Measurements from ENCODE around the gene PAX7.

PAX7 gene

GRCh38 chr1:18792747-18793146 lies 162.1 kb downstream of the PAX7 start:
- Histone ChIP-seq H3K36me3 (ENCODE audit: insufficient read depth, low read length) (no peaks in the 10 kb centered on the region), H3K4me2 (ENCODE audit: insufficient read depth, low read length) (no peak overlapping the region), H3K9me3 (ENCODE audit: insufficient read depth, low read length, severe bottlenecking) (no peaks in the 10 kb centered on the region), H3K27me3 (ENCODE audit: insufficient read depth, low read length, poor library complexity) (no peaks in the 10 kb centered on the region), H3K79me2 (ENCODE audit: insufficient read depth, low read length) (no peaks in the 10 kb centered on the region), H2AFZ (ENCODE audit: low read depth, low read length) (no peak overlapping the region), H4K20me1 (ENCODE audit: insufficient read depth, low read length) (no peaks in the 10 kb centered on the region), H3K9ac (ENCODE audit: low read depth, low read length) (no peak overlapping the region), H3K27ac (ENCODE audit: low read length) (no peak overlapping the region), H3K4me1 (ENCODE audit: insufficient read depth, low read length) (no peaks in the 10 kb centered on the region), H3K4me3 (ENCODE audit: low read depth in 1 of 2, low read length in 2 of 2) (no peak overlapping the region)
- ATAC-seq (ENCODE audit: insufficient read depth, low read depth) (no peak), DNase-seq (no peak)
- TF ChIP-seq CTCF (IDR thresholded peaks at IDR 0.05; ENCODE audit: borderline replicate concordance, extremely low read depth, low read length, poor library complexity, severe bottlenecking) (no peak), EZH2 (IDR thresholded peaks at IDR 0.05; ENCODE audit: borderline replicate concordance, low read depth, low read length, severe bottlenecking) (no peak)

- Histone ChIP-seq H3K4me3 (ENCODE audit: low read depth in 1 of 2, low read length in 2 of 2) (no peak overlapping the region), H3K4me1 (ENCODE audit: insufficient read depth, low read length) (no peaks in the 10 kb centered on the region), H3K9me3 (ENCODE audit: insufficient read depth, low read length, severe bottlenecking) (no peaks in the 10 kb centered on the region), H4K20me1 (ENCODE audit: insufficient read depth, low read length) (no peaks in the 10 kb centered on the region), H3K4me2 (ENCODE audit: insufficient read depth, low read length) (no peak overlapping the region), H3K79me2 (ENCODE audit: insufficient read depth, low read length) (no peaks in the 10 kb centered on the region), H3K36me3 (ENCODE audit: insufficient read depth, low read length) (no peaks in the 10 kb centered on the region), H3K27ac (ENCODE audit: low read length) (no peak overlapping the region), H2AFZ (ENCODE audit: low read depth, low read length) (no peak overlapping the region), H3K9ac (ENCODE audit: low read depth, low read length) (no peak overlapping the region), H3K27me3 (ENCODE audit: insufficient read depth, low read length, poor library complexity) (no peaks in the 10 kb centered on the region)
- TF ChIP-seq EZH2 (IDR thresholded peaks at IDR 0.05; ENCODE audit: borderline replicate concordance, low read depth, low read length, severe bottlenecking) (no peak), CTCF (IDR thresholded peaks at IDR 0.05; ENCODE audit: borderline replicate concordance, extremely low read depth, low read length, poor library complexity, severe bottlenecking) (no peak)
- DNase-seq = no peak
- ATAC-seq (ENCODE audit: insufficient read depth, low read depth) = no peak
Measured at GRCh38 chr1:18793164-18793563, 162.5 kb downstream of the PAX7 start.

- Histone ChIP-seq H3K9me3 (ENCODE audit: insufficient read depth, low read length, severe bottlenecking) (no peaks in the 10 kb centered on the region), H3K4me3 (ENCODE audit: low read depth in 1 of 2, low read length in 2 of 2) (no peak overlapping the region), H4K20me1 (ENCODE audit: insufficient read depth, low read length) (no peaks in the 10 kb centered on the region), H3K79me2 (ENCODE audit: insufficient read depth, low read length) (no peaks in the 10 kb centered on the region), H3K4me2 (ENCODE audit: insufficient read depth, low read length) (no peak overlapping the region), H3K36me3 (ENCODE audit: insufficient read depth, low read length) (no peaks in the 10 kb centered on the region), H3K27me3 (ENCODE audit: insufficient read depth, low read length, poor library complexity) (no peaks in the 10 kb centered on the region), H2AFZ (ENCODE audit: low read depth, low read length) (no peak overlapping the region), H3K9ac (ENCODE audit: low read depth, low read length) (no peak overlapping the region), H3K4me1 (ENCODE audit: insufficient read depth, low read length) (no peaks in the 10 kb centered on the region), H3K27ac (ENCODE audit: low read length) (no peak overlapping the region)
- ATAC-seq (ENCODE audit: insufficient read depth, low read depth) (no peak), DNase-seq (no peak)
- no peak for TF ChIP-seq CTCF (IDR thresholded peaks at IDR 0.05; ENCODE audit: borderline replicate concordance, extremely low read depth, low read length, poor library complexity, severe bottlenecking)
- TF ChIP-seq EZH2 (IDR thresholded peaks at IDR 0.05; ENCODE audit: borderline replicate concordance, low read depth, low read length, severe bottlenecking) = no peak
Measured at GRCh38 chr1:18794051-18794450, 163.4 kb downstream of the PAX7 start.

GRCh38 chr1:18794561-18794960 lies 163.9 kb downstream of the PAX7 start:
- TF ChIP-seq CTCF (IDR thresholded peaks at IDR 0.05; ENCODE audit: borderline replicate concordance, extremely low read depth, low read length, poor library complexity, severe bottlenecking) (peak; percentile 22), EZH2 (IDR thresholded peaks at IDR 0.05; ENCODE audit: borderline replicate concordance, low read depth, low read length, severe bottlenecking) (no peak)
- Histone ChIP-seq H2AFZ (ENCODE audit: low read depth, low read length) (no peak overlapping the region), H4K20me1 (ENCODE audit: insufficient read depth, low read length) (no peaks in the 10 kb centered on the region), H3K27me3 (ENCODE audit: insufficient read depth, low read length, poor library complexity) (no peaks in the 10 kb centered on the region), H3K4me1 (ENCODE audit: insufficient read depth, low read length) (no peaks in the 10 kb centered on the region), H3K36me3 (ENCODE audit: insufficient read depth, low read length) (no peaks in the 10 kb centered on the region), H3K9ac (ENCODE audit: low read depth, low read length) (no peak overlapping the region), H3K27ac (ENCODE audit: low read length) (no peak overlapping the region), H3K9me3 (ENCODE audit: insufficient read depth, low read length, severe bottlenecking) (no peaks in the 10 kb centered on the region), H3K4me2 (ENCODE audit: insufficient read depth, low read length) (no peak overlapping the region), H3K79me2 (ENCODE audit: insufficient read depth, low read length) (no peaks in the 10 kb centered on the region), H3K4me3 (ENCODE audit: low read depth in 1 of 2, low read length in 2 of 2) (no peak overlapping the region)
- ATAC-seq (ENCODE audit: insufficient read depth, low read depth) (no peak), DNase-seq (no peak)
